ENCODE measurements around the gene TNRC6A. TPM values are rescaled to one million over a fixed set of nuclear protein-coding genes. Genes with fewer than 3 reads are reported as not detected.
A peak's percentile ranks its signal among the peaks of the same experiment; 100 is the strongest.

The TNRC6A gene
- total RNA-seq, 3 donors from 2014 or later: 49.3 to 84.9 (median 59.6) TPM

DNA sequence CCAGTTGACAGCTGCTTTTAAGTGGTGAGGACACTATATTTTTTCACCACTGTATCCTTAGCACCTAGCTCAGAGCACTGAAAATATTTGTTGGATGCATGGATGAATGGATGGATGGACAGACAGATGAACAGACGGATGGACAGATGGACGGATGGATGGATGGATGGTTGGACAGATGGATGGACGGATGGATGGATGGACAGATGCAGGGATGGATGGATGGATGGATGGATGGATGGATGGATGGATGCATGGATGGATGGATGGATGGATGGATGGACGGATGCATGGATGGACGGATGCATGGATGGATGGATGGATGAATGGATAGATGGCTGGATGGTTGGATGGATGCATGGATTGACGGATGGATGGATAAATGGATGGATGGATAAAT lies 103.9 kb downstream of the TNRC6A start:
- Histone ChIP-seq H3K36me3 (no peaks in the 10 kb centered on the region), H3K4me3 (no peak overlapping the region), H3K27me3 (no peaks in the 10 kb centered on the region), H3K9me3 (no peaks in the 10 kb centered on the region), H3K4me1 (no peaks in the 10 kb centered on the region), H3K27ac (no peak overlapping the region)
- TF ChIP-seq POLR2AphosphoS5 (IDR thresholded peaks at IDR 0.05): no peak
- TF ChIP-seq, protein P1, sequence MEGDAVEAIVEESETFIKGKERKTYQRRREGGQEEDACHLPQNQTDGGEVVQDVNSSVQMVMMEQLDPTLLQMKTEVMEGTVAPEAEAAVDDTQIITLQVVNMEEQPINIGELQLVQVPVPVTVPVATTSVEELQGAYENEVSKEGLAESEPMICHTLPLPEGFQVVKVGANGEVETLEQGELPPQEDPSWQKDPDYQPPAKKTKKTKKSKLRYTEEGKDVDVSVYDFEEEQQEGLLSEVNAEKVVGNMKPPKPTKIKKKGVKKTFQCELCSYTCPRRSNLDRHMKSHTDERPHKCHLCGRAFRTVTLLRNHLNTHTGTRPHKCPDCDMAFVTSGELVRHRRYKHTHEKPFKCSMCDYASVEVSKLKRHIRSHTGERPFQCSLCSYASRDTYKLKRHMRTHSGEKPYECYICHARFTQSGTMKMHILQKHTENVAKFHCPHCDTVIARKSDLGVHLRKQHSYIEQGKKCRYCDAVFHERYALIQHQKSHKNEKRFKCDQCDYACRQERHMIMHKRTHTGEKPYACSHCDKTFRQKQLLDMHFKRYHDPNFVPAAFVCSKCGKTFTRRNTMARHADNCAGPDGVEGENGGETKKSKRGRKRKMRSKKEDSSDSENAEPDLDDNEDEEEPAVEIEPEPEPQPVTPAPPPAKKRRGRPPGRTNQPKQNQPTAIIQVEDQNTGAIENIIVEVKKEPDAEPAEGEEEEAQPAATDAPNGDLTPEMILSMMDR (IDR thresholded peaks at IDR 0.05): no peak
- no peak for TF ChIP-seq POLR2A (IDR thresholded peaks at IDR 0.05)
- intact Hi-C loops (cut with DNase I; ENCODE audit: low total_unique reads): no loop called here
- DNase-seq (ENCODE audit: low spot score in 2 of 2): no peak

DNA sequence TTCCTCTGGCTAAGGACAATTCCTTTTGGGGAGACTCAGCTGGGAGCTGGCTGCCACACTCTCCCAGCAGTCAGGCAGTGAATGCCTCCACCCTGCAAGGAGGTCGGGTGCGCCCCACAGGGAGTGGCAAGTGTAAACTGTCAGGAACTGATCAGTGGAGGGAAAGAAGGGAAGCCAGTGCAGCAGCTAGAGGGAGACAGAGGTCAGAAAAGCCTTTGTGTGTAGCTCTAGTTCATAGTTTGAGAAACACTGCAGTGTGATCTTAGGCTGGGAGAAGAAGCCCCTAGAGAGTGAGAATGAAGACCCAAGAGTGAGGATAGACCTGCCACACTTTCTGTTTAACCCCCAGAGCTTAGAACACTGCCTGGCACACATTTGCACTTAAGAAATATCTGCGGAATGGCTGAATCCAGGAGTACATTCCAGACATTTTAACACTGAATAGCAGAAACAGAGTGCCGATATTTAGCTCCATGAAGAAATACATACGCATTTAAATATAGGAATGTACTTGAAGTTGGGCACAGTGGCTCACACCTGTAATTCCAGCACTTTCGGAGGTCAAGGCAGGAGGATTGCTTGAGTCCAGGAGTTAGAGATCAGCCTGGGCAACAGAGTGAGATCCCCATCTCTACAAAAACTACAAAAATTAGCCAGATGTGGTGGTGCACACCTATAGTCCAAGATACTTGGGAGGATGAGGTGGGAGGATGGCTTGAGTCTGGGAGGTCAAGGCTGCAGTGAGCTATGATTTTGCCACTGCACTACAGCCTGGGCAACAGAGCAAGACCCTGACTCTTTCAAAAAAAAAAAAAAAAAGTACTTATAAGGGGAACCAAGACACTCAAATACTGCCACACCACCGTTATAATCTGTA lies 105.2 kb downstream of the TNRC6A start:
- no peak overlapping the region for H3K27ac ChIP-seq
- no peaks in the 10 kb centered on the region for H3K36me3 ChIP-seq
- H3K4me3 ChIP-seq: no peak overlapping the region
- intact Hi-C loops (cut with DNase I; ENCODE audit: low total_unique reads): no loop called here
- no peak for DNase-seq (ENCODE audit: low spot score in 2 of 2)
- H3K9me3 ChIP-seq: no peaks in the 10 kb centered on the region
- TF ChIP-seq, protein P1 (IDR thresholded peaks at IDR 0.05): no peak
- TF ChIP-seq POLR2AphosphoS5 (IDR thresholded peaks at IDR 0.05) (no peak), POLR2A (IDR thresholded peaks at IDR 0.05) (no peak)
- no peaks in the 10 kb centered on the region for H3K4me1 ChIP-seq
- H3K27me3 ChIP-seq: no peaks in the 10 kb centered on the region

DNA sequence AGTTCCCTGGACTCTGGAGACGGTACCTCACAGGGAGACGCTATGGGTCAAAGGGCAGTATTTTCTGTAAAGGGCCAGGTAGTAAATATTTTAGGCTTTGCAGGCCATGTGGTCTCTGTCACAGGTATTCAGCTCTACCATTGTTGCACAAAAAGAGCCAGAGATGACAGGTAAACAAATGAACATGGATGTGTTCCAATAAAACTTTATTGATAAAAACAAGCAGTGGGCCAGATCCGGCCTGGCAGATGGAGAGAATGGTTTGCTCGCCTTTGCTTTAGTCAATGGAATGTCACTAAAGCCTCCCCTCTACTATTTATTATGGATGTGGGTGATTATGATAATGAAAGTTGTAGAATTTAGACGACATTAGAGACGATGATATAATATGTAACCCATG lies 107.4 kb downstream of the TNRC6A start:
- intact Hi-C loops (cut with DNase I; ENCODE audit: low total_unique reads): no loop called here
- no peak overlapping the region for H3K4me3 ChIP-seq
- H3K27ac ChIP-seq: no peak overlapping the region
- no peaks in the 10 kb centered on the region for H3K4me1 ChIP-seq
- TF ChIP-seq POLR2A (IDR thresholded peaks at IDR 0.05) (no peak), POLR2AphosphoS5 (IDR thresholded peaks at IDR 0.05) (no peak)
- TF ChIP-seq, protein P1 (IDR thresholded peaks at IDR 0.05): no peak
- no peaks in the 10 kb centered on the region for H3K27me3 ChIP-seq
- H3K9me3 ChIP-seq: no peaks in the 10 kb centered on the region
- no peaks in the 10 kb centered on the region for H3K36me3 ChIP-seq
- no peak for DNase-seq (ENCODE audit: low spot score in 2 of 2)

DNA sequence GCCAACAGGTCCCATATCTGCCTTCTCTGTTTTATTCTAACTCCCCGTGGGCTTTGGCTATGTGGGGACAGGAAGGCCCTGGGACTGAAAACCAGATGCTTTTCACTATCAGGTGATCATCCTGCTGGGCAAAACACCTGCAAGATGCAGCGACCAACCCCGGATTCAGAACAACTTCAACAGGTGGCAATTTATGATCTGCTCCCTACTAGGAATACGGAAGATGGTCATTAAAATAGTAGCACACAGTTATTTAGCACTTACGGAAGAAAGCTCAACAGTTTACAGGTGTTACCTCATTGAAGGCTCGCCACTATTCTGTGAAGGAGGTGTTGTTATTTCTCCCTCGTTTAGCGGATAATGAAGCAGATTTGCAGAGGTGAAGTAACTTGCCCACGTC lies 108.5 kb downstream of the TNRC6A start:
- H3K4me1 ChIP-seq: no peaks in the 10 kb centered on the region
- no peaks in the 10 kb centered on the region for H3K27me3 ChIP-seq
- no peak for DNase-seq (ENCODE audit: low spot score in 2 of 2)
- H3K27ac ChIP-seq: no peak overlapping the region
- no peak for TF ChIP-seq POLR2A (IDR thresholded peaks at IDR 0.05)
- no peak for TF ChIP-seq POLR2AphosphoS5 (IDR thresholded peaks at IDR 0.05)
- TF ChIP-seq, protein P1 (IDR thresholded peaks at IDR 0.05): no peak
- no peaks in the 10 kb centered on the region for H3K36me3 ChIP-seq
- H3K9me3 ChIP-seq: no peaks in the 10 kb centered on the region
- intact Hi-C loops (cut with DNase I; ENCODE audit: low total_unique reads): no loop called here
- H3K4me3 ChIP-seq: no peak overlapping the region

DNA sequence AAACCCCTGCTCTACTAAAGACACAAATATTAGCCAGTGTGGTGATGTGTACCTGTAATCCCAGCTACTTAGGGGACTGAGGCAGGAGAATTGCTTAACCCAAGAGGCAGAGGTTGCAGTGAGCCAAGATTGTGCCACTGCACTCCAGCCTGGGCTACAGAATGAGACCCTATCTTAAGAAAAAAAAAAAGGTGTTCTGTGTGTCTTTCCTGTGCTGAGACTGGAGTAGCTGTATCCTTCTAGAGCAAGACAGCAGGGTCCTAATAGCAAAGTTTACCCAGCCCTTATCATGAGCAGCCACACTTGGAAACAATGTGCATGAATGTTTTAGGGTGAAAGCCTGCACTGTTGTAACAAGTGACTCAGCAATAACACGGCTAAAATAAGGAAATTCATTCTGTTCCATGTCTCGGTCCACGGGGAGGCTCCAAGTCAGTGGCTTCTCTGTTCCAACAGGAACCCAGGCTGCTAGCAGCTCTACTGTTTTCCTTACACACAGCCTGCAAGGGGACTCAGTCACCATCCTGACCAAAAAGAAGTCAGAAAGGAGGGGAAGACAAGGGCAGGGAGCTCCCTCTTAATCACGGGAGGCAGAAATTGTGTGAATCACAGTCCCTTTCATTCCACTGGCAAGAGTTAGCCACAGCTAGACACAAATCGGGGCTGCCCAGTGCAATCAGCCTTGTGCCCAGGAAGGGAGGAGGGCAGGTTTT lies 109.3 kb downstream of the TNRC6A start:
- H3K4me1 ChIP-seq: no peaks in the 10 kb centered on the region
- no peak overlapping the region for H3K4me3 ChIP-seq
- no peaks in the 10 kb centered on the region for H3K36me3 ChIP-seq
- H3K27me3 ChIP-seq: no peaks in the 10 kb centered on the region
- no peaks in the 10 kb centered on the region for H3K9me3 ChIP-seq
- intact Hi-C loops (cut with DNase I; ENCODE audit: low total_unique reads): no loop called here
- DNase-seq (ENCODE audit: low spot score in 2 of 2): no peak
- H3K27ac ChIP-seq: peak overlapping the region in 1 of 2 donors; percentile 1
- TF ChIP-seq, protein P1 (IDR thresholded peaks at IDR 0.05): no peak
- TF ChIP-seq POLR2A (IDR thresholded peaks at IDR 0.05) (no peak), POLR2AphosphoS5 (IDR thresholded peaks at IDR 0.05) (no peak)

All from breast epithelium (tissue), 4 donors.